Right kidney (tissue), 1 donor: ENCODE results near the gene PRKCG.

Experiments
- DNase-seq: peaks from one replicate; pipeline ENCODE4 v3.0.0-alpha.2; 2016

PRKCG gene

DNA sequence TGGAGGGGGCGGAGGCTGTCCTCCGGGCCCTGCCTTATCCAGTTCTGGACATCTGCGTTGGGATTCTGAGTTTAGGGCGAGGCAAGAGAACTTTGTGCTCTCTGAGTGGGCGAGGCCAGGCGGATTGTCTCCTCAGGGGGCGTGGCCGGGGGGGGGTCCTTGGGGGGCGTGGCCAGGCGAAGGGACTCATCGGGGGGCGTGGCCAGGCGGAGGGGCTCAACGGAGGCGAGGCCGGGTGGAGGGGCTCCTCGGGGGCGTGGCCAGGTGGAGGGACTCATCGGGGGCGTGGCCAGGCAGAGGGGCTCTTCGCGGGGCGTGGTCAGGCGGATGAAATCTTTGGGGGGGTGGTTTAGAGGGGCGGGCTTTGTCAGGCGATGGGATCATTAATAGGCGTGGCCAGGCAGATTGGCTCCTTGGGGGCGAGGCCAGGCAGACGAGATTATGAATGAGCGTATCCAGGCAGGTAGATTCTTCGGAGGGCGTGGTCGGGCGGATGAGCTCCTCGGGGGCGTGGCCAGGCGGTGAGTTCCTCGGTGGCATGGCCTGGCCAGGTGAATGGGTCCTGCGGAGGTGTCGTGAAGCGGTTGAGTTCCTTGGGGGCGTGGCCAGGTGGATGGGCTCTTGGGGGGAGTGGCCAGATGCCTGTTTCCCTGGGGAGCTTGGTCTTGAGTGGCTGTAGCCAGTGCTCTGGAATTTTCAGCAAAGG, 16.8 kb downstream of the PRKCG start:
- DNase-seq, result no peak

DNA sequence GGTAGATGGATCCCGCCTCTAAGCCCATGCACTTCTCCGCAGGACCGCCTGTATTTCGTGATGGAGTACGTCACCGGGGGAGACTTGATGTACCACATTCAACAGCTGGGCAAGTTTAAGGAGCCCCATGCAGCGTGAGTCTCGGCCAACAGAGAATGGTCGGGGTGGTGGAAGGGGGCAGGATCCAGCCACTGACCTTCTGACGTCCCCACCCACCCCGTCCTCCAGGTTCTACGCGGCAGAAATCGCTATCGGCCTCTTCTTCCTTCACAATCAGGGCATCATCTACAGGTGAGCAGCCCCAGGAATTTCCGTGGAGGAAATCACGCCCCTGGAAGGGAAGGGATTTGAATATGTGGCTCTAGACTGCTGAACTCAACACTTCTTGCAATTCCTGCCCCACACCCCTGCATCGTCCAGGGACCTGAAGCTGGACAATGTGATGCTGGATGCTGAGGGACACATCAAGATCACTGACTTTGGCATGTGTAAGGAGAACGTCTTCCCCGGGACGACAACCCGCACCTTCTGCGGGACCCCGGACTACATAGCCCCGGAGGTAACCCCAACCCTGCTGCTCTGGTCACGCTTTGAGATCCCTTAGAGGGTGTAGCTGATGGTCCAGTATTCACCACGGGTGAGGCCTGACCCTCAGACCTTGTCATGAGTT, 18.3 kb downstream of the PRKCG start:
- DNase-seq, result no peak

- peak; percentile 64 for DNase-seq
These were observed 21.2 kb downstream of the PRKCG start for GRCh38 chr19:53903055-53903680.

DNA sequence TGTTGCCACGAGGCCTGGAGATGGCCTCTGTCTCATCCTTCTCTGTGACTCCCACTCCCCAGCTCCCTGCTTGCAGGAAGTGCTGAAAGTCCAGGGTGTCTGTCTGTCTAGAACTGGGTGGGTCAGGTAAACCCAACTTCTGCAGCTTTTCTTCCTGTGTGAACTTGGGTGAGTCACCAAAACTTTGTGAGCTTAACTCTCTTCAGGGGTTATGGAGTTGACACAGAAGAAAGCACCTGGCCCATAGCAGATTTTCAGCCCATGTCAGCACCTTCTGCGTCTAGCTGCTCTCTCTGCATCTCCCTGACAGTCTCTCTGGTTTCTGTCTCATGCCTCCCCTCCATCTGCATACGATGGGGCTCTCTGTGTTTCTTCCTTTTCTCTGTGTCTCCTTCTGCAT, 22.9 kb downstream of the PRKCG start:
- DNase-seq, result no peak

- DNase-seq, result no peak
These were observed 23.8 kb downstream of the PRKCG start for GRCh38 chr19:53905787-53906186.

DNA sequence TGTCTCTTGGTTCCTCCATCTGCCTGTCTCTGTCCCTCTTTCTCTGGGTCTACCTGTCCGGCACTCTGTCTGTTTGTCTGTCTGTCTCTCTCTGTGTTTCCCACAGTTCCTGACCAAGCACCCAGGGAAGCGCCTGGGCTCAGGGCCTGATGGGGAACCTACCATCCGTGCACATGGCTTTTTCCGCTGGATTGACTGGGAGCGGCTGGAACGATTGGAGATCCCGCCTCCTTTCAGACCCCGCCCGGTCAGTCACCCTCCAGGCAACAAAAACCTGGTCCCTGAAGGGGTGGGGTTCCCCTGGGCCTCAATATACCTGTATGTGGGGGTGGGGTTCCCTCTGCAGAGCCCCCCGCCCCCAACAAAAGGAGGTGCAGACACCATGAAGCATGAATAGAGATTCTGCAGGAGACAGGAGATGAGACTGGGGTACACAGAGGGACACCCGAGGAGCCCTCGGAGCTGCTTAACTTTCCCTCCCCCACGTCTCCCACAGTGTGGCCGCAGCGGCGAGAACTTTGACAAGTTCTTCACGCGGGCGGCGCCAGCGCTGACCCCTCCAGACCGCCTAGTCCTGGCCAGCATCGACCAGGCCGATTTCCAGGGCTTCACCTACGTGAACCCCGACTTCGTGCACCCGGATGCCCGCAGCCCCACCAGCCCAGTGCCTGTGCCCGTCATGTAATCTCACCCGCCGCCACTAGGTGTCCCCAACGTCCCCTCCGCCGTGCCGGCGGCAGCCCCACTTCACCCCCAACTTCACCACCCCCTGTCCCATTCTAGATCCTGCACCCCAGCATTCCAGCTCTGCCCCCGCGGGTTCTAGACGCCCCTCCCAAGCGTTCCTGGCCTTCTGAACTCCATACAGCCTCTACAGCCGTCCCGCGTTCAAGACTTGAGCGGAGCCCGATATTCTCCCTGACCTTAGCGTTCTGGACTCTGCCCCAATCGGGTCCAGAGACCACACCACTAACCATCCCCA, 24.5 kb downstream of the PRKCG start:
- peak; percentile 20 for DNase-seq

DNA sequence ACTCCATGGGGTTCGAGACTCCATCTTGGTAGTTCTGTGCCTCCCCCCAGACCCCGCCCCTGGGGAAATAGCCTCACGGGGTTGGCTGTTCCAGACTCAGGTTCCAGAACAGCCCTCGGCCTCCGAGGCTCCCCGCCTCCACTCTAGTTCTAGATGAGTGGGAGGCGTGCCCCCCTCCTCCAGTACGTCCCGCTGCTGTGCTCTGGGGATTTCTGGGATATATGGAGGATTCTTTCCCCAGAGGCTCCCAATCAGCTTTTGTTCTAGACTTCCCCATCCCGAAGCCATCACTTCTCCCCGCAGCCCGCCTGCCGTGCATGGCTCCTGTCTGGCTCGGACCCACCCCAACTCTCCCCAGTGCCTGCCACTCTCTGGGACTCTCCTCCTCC, 25.2 kb downstream of the PRKCG start:
- no peak for DNase-seq

DNA sequence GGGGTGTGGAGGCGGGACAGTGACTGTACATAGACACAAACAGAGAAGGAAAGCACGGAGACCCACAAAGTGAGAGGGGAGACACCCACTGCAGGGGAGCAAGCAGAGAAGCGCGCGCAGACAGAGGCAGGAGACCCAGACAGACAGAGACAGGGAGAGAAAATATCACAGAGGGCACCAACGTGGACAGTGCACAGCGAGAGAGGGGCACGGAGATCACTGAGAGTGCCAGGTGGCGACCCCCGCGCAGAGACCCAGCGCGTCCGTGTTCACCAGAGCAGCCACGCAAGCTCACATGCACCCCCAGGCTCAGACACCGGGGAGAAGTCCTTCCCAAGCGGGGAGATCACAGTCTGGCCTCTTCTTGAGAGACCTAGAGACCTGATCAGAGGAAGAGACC, 25.7 kb downstream of the PRKCG start:
- no peak for DNase-seq

- peak; percentile 55 for DNase-seq
These were observed 26.3 kb downstream of the PRKCG start for GRCh38 chr19:53908106-53908934.

DNA sequence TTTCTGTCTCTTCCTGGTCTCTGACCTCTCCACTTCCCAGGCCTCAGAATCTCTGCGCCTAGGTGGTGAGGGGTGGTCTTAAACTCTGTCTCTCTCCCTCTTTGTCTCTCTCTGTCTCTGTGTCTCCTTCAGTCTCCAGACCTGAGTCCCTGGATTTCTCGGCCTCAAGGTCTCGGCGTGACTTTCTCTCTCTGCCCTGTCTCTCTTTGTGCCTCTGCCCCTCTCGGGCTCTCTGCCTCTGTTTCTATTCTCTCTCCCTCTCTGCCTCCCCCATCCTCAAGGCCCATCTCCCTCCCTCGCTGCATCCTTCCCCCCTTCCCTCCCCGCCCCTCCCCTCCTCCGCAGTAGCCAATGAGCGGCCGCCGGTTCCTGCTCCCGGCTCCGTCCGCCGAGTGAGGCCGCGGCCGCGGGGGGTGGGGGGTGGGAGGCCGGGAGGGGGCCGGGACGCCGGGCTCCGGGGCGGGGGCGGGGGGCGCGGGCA, 27.0 kb downstream of the PRKCG start, which contains the start of gene CACNG7:
Gene CACNG7, plus strand, starts transcription at position 344 of the 481 bp plus-strand sequence. CDS start 3,554 bp downstream, outside the sequence.
- no peak for DNase-seq

- DNase-seq, result no peak
These were observed 27.6 kb downstream of the PRKCG start for GRCh38 chr19:53909471-53910169.

DNA sequence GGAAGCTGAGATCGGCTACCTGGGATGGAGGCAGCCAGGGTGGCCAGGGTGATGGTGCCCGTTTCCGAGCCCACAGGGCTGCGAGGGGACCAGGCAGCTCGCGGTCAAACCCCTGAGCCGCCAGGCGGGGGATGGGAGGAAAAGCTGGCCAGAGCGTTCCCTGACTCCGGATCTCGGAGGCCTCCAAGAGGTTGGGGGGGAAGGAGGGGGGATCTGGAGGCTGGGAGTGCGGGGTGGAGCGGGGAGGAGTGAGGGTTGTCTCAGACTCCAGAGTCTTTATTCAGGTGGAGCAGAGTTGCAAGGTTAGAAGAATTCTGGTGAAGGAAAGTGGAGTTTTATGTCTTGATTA, 28.1 kb downstream of the PRKCG start:
- DNase-seq, result no peak

DNA sequence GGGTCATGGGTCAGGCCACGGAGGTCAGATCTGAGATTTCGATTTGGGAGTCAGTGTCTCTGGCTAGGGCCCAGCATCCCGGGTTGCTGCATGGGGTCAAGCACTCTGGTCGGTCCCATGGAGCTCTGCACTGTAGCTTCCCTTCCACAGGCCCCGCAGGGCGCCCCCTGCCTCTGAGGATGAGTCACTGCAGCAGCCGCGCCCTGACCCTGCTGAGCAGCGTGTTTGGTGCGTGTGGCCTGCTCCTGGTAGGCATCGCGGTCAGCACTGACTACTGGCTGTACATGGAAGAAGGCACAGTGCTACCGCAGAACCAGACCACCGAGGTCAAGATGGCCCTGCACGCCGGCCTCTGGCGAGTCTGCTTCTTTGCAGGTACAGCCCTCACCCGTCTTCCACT, 30.7 kb downstream of the PRKCG start:
- no peak for DNase-seq

- no peak for DNase-seq
These were observed 33.0 kb downstream of the PRKCG start for GRCh38 chr19:53915000-53915399.

GRCh38 chr19:53916004-53916403, 34.0 kb downstream of the PRKCG start:
- no peak for DNase-seq

DNA sequence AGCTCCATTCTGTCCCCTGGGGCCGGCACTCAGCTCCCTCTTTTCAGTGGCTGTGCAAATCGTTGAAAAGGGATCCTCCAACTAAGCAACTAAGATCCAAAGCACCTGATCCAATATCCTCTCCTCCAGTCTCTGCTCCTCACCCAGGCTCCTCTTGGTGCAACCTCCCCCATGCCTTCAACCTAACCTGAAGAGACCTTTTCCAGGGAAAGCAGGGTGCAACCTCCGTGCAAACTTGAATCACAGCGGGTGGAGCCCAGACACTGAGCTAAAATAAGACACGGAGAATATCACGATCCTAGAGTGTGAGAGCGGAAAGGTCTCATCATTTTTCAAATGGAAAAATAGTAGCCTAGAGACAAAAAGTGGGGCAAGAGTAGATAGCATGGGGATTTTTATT, 35.4 kb downstream of the PRKCG start:
- DNase-seq, result no peak

DNA sequence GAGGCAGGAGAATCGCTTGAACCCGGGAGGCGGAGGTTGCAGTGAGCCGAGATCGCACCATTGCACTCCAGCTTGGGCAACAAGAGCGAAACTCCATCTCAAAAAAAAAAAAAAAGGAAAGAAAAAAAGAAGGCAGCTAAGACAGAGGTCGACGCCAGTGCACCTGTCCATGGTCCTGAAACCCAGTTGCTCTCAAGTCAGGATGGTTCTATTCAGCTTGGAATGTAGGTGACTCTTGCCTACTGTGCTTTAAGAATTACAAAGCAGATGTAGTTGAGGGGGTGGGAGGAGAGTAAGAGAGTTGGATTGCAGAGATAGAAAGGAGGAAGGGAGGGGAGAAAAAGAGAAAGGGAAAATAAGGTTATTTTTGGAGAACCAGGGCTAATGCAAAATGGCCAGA, 45.7 kb downstream of the PRKCG start:
- no peak for DNase-seq

- DNase-seq, result no peak
These were observed 54.0 kb downstream of the PRKCG start for GRCh38 chr19:53936029-53936428.

DNA sequence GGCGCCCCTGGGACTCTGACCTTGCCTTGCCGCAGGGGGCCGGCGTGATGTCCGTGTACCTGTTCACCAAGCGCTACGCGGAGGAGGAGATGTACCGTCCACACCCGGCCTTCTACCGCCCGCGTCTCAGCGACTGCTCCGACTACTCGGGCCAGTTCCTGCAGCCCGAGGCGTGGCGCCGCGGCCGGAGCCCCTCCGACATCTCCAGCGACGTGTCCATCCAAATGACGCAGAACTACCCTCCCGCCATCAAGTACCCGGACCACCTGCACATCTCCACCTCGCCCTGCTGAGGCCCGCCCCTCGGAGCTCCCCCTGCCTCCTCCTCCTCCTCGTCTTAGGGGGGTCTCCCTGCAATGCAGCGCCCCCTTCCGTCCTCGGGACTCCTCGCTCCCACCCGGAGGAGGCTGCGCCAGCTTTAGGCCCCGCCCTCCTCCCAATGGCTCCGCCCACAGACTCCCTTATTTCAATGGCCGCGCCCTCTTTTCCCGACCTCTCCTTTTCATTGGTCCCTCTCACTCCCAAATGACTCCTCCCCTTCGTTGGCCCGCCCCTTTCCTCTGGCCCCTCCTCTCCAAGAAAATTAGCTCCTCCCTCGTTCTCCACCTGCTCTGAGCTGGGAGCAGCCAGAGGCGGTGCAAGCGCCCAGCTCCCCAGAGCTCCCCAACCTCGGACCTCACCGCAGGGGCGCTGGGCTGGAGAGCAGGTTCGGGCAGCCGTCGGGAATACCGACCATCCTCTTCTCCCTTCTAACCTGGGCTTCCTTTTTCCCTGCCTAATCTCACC, 60.2 kb downstream of the PRKCG start:
- DNase-seq, result no peak

GRCh38 chr19:53944416-53944815, 62.4 kb downstream of the PRKCG start:
- no peak for DNase-seq
